GM10266 (cell line): ENCODE data around the gene SPIRE2.

Experiments used
- DNase-seq: peaks from one replicate; pipeline ENCODE4 v3.0.0; 2012; ENCODE audit errors: extremely low spot score
- TF ChIP-seq, protein P1 (sequence below): IDR thresholded peaks from 2 replicates; pipeline ENCODE4 v1.5.1; 2012; ENCODE audit warnings: mild to moderate bottlenecking, low read depth; ENCODE audit not compliant: control insufficient read depth, insufficient read depth; ENCODE audit errors: missing control alignments

SPIRE2 gene

DNA sequence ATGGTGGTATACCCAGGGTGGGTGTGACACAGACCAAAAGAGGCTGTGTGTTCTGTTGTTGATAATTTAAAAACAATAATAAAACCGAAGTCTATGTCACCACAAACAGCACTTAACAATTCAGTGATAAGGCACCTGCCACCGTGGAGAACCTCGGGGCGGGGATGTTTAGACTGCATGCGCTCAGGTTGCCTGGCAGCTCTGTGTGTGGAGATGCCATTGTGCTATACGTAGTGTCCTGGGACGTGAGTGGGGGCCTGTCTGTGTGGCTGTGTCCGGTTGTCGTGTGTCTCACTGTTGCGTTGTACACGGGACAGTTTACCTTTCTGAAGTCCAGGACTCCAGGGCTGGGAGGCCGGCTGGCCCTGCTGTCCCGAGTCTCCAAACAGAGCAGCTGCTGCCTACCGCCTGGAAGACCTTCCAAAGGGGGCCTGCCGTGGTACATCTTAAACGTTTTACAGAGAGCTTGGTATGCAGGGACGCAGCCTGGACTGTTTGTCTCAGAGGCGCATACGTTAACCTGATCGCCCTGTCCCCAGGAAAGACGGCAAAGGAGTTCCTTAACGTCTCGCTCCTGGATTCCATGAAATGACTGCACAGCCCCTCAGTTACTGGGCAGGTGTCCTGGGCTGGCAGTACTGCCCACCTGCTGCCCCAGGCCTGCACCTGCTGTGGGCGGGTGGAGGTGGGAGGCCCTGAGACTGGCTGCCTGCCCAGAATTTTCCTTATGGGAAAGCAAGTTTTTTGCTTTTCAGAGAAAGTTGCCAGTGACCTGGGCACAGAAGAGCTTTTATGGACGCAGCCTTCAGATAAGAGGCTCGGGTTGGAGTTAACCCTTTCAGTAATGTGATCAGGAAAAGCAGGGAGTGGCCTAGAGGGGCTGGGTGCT is 19.0 kb downstream of the SPIRE2 start:
- TF ChIP-seq, protein P1, sequence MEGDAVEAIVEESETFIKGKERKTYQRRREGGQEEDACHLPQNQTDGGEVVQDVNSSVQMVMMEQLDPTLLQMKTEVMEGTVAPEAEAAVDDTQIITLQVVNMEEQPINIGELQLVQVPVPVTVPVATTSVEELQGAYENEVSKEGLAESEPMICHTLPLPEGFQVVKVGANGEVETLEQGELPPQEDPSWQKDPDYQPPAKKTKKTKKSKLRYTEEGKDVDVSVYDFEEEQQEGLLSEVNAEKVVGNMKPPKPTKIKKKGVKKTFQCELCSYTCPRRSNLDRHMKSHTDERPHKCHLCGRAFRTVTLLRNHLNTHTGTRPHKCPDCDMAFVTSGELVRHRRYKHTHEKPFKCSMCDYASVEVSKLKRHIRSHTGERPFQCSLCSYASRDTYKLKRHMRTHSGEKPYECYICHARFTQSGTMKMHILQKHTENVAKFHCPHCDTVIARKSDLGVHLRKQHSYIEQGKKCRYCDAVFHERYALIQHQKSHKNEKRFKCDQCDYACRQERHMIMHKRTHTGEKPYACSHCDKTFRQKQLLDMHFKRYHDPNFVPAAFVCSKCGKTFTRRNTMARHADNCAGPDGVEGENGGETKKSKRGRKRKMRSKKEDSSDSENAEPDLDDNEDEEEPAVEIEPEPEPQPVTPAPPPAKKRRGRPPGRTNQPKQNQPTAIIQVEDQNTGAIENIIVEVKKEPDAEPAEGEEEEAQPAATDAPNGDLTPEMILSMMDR = no peak
- no peak for DNase-seq

DNA sequence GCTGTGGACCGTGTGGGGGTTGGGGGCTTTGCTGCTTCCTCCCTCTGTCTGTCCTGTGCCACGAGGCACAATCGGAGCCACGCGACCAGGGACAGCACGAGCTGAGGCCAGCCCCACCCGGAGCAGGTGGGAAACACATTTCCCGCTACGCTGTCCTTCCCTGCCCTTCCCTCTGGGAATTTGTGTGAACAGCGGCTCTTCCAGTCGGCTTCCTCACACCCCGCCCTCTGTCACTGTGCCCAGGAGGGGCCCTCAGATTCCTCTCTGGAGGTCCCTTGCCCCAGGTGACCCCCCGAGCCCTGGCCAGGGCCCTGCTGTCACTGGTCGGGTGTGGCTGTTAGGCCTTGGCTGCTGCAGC is 19.6 kb downstream of the SPIRE2 start:
- TF ChIP-seq, protein P1 = no peak
- no peak for DNase-seq

DNA sequence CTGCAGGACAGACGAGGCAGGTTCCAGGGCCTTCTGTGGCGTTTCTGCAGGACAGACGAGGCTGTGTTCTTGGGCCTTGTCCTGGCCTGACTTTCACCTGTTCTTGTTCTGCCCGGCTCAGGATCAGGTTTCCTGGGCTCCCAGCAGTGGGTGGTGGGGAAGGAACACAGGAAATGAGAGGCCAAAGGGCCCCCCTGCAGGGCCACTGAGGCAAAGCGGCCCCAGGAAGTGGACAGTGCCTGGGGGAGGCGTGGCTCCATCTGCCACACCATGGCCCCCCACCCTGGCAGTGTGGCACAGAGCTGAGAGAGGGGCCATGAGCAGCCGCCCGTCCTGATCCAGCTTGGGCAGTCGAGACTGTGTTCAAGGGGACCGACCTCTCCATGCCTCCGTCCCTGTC is 20.7 kb downstream of the SPIRE2 start:
- DNase-seq = no peak
- TF ChIP-seq, protein P1 = no peak

DNA sequence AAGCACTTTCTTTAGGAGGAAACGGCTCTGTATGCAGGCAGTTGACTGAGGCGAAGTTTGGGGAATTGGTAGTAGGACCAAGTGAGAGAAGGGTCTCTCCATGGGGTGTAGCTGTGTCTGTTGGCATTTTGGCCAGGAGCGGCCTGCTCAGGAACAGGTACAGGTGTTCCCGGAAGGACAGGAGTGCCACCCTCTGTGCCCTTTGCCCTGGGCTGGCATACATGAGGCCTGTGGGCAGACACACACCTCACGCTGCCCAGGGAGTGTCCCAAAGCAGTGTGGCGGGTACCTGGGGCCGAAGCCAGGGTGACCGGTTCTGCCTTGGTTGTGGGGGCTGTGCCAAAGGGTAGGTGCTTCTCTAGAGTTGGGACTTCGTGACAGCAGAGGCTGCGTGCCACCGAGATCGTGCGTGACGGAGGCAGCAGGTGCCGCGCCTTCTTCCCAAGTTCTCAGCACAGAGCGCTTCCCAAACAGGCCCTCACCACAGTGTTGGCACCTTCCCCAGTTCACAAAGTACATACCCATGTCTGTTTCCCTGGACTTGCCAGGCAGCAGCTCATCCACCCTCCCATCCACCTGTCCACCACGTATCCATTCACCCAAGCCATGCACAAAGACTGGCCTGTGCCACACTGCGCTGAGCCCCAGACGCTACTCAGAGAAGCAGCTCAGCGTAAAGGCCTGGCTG is 25.2 kb downstream of the SPIRE2 start:
- peak; percentile 14 for DNase-seq
- TF ChIP-seq, protein P1 = no peak

DNA sequence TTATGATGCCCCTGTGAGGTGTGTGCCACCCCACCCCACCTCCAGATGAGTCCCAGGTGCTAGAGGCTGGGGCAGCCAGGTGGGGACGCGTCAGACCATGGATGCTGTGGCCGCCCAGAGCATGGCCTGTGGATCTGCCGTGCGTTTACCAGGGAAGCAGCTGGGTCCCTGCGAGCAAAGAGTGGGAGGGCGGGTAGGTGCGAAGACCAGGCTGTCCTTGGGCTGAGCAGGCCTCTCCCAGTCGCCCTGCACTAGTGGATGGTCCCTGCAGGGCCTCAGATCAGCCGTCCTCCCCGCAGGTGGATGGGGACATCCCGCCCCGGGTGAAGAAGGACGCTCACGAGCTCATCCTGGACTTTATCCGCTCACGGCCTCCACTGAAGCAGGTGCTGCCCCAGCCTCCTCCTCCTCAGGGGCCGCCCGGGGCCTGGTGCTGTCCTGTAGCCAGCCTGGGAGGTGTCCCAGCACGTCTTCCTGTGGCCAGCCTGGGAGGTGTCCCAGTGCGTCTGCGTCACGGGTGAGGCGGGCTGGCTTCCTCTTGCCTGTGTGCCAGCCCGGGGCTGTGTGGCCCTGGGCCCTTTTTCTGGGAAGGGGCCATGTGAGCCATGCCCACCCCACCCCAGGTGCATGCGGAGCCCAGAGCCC is 27.1 kb downstream of the SPIRE2 start:
- peak; percentile 17 for DNase-seq
- TF ChIP-seq, protein P1 = no peak

DNA sequence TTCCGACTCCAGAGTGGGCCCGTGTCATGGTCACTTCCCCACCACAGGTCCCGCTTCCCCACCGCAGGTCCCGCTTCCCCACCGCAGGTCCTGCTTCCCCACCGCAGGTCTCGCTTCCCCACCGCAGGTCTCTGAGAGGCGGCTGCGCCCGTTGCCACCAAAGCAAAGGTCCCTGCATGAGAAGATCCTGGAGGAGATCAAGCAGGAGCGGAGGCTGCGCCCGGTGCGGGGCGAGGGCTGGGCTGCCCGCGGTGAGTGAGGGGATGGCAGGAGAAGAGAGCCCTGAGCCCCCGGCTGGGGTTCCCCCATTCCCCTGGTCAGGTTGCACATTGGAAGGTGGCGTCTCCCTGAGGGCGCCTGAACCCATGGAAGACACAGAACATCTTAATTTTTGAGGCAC is 27.7 kb downstream of the SPIRE2 start:
- TF ChIP-seq, protein P1 = no peak
- peak; percentile 15 for DNase-seq
